OCI-LY7 (cell line): ENCODE results near the gene SFXN5.

Experiments
- CTCF ChIP-seq: fragments of 200-600 bp; sonication (generic); conservative IDR thresholded peaks from 2 replicates; pipeline ENCODE4 v1.5.1; 2014; ENCODE audit warnings: mild to moderate bottlenecking, antibody characterized with exemption, low read length, moderate library complexity, mixed read lengths
- EZH2phosphoT487 ChIP-seq: fragments of 200-600 bp; sonication (generic); IDR thresholded peaks from 2 replicates; pipeline ENCODE4 v1.6.1; 2018; ENCODE audit warnings: low read depth, borderline replicate concordance, mild to moderate bottlenecking, mixed run types, antibody characterized with exemption, low read length, moderate library complexity, mixed read lengths

- TF ChIP-seq CTCF (peak; percentile 83), EZH2phosphoT487 (no peak)
These were observed 78.2 kb downstream of the SFXN5 start for GRCh38 chr2:72993147-72993932.
